EH (cell line): ENCODE measurements around the gene USP4.
A peak's percentile ranks its signal among the peaks of the same experiment; 100 is the strongest.
"Not testable (repeated sequence)": the region's sequence is repeated elsewhere in the genome, so short reads cannot be mapped to it uniquely, and the experiment has no call there.

Experiments used
- DNase-seq: peaks from one replicate; pipeline ENCODE4 v3.0.0-alpha.2; 2015; ENCODE audit warnings: low read depth

Gene USP4, protein sequence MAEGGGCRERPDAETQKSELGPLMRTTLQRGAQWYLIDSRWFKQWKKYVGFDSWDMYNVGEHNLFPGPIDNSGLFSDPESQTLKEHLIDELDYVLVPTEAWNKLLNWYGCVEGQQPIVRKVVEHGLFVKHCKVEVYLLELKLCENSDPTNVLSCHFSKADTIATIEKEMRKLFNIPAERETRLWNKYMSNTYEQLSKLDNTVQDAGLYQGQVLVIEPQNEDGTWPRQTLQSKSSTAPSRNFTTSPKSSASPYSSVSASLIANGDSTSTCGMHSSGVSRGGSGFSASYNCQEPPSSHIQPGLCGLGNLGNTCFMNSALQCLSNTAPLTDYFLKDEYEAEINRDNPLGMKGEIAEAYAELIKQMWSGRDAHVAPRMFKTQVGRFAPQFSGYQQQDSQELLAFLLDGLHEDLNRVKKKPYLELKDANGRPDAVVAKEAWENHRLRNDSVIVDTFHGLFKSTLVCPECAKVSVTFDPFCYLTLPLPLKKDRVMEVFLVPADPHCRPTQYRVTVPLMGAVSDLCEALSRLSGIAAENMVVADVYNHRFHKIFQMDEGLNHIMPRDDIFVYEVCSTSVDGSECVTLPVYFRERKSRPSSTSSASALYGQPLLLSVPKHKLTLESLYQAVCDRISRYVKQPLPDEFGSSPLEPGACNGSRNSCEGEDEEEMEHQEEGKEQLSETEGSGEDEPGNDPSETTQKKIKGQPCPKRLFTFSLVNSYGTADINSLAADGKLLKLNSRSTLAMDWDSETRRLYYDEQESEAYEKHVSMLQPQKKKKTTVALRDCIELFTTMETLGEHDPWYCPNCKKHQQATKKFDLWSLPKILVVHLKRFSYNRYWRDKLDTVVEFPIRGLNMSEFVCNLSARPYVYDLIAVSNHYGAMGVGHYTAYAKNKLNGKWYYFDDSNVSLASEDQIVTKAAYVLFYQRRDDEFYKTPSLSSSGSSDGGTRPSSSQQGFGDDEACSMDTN

DNA sequence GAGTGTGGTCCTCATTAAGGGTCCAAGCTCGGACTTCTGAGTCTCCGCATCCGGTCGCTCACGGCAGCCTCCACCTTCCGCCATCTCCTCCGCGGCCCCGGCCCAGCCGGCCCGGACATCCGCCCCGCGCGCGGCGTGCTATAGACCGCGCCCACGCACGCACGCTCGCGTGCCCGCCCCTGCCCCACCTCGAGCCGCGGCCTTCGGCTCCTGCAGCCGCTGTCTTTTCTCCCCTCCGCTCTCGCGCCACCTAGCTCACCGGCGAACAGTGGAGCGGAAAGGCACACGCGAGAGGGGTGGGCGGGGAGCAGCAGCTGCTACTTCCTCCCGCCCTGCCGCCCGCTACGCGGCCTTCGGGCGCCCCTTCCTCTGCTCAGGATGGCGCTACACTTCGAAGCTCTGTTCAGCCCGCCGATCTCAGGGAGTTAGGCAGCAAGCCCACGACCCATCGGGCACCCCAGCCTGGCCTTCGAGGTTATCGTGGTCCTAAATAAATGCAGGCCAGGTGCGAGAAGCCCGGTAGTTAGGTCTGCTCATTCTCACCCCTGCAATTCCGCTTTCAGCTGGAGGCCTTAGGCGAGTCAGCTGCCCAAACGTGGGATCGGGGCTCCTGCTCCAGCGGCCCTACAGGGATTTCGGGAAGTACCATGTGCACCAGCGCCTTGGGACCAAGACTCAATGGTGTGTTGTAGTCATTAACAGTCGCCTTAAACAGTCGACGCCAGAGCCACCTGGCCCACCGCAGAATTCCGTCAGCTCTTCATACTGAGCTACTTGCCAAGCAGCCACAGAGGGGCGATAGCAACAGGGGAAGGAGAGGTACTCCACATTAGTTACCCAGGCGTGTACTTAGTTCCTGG lies at the start of gene USP4:
TSS of gene USP4 (minus strand) at position 113 of the 860 bp plus-strand sequence. CDS start at position 84, 29 bp downstream.
- DNase-seq, result peak; percentile 90

DNA sequence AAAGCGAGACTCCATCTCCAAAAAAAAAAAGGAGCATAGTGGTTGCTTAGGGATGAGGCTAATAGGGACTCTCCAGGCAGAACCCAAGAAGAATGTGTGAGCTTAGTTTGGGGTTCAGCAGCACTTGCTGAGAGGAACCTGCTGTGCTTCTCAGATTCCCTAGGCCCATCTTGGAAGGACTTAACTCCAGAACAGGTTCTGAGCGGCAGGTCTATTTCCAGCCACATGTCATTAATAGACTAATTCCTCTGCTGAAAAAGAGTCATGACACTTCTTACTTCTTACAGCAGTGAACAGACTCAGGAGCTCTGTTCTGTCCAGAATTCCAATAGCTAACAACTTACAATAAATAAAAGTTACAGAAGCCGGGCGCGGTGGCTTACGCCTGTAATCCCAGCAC lies 49.4 kb upstream of the USP4 start:
- DNase-seq, result no peak

DNA sequence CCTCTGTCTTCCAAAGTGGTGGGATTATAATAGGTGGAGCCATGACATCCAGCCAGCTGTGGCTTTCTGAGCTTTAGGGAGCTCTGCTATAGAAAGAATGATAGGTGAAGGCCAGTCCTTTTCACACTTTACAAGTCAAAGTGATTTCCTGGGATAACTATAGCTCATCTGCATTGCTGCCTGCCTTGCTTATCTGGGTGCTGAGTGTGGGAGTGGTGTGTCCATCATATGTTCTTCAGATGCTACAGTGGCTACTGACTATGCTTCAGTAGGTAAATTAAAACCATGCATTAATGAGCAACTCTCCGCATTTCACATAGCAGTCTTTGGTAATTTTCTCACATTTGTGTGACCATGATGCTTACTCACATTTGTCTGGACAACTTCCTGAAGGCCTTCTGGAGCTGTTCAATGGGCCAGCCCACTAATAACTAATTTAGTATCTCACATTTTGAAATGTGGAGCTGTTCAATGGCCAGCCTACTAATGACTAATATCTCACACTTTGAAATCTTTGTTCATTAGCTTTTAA lies 48.5 kb upstream of the USP4 start:
- DNase-seq, result no peak

DNA sequence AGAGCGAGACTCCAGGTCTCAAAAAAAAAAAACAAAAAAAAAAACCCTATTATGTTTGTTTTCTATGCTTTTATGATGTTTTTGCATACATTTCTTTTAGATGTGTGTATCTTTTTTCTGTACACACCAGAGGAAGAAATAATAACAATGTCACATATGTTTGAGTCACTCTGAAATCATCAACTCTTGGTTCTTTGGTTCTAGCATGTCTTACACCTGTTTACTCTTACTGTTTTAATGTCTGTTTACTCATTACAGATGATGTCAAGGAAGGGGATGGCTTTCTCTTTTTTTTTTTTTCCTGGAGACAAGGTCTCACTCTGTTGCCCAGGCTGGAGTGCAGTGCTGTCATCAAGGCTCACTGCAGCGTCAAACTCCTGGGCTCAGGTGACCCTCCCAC lies 47.9 kb upstream of the USP4 start:
- peak; percentile 23 for DNase-seq

DNA sequence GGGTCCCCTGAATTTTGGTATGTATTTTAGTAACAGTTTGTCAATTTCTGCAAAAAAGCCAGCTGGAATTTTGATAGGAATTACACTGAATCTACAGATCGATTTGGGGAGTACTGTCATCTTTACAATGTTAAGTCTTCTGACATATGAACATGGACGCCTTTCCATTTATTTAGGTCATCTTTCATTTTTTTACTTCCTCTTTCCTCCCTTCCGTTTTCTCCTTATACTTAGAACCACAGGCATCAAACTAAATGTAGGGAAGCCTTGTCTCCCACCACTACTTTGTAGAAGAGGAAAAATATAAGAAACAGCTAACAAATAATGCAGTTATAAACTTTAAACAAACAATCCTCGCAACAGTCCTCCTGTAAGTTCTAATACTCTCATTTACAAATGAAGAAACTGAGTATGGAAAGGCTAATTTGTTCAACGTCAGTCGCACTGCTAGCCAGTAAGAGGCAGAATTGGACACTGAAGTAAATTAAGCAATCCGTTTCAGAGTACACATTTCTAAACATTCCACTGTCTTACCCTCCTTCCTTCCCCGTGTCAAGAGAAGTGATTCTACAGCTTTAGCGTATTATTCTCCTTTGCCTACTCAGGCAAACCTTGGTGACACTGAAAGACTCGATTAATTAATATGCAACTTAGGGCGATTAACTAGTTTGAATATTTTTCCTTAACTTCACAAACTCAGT lies 46.4 kb upstream of the USP4 start:
- DNase-seq, result no peak

DNA sequence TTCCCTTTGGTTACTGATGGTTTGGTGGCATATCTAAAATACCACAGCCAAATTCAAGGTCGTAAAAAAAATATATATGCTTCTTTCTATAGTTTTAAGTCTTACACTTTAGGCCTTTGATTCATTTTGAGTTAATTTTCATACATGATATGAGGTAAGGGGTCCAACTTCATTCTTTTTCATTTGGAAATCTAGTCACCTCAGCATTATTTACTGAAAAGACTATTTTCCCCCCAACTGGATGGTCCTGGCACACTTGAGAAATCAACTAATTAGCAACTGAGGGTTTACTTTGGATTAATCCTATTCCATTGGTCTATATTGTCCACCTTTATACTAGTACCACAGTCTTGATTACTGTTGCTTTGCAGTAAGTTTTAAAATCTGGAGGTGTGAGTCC lies 45.8 kb upstream of the USP4 start:
- no peak for DNase-seq

DNA sequence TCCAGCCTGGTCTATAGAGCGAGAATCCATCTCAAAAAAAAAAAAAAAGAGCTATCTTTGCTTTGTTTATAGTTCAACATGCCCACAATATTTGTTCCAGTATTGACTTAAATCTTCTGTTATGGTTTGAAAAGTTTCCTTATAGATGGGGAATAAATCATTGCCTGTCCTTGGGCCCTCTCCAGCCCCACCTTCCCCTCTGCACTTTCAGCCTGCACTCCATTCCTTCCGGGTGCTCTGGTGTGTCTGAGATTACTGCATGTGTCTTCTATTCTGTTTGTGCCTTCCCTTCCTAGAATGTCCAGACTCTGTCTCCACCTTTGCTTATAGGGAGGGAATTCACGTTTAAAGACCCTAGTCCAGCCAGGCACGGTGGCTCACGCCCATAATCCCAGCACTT lies 43.5 kb upstream of the USP4 start:
- no peak for DNase-seq

DNA sequence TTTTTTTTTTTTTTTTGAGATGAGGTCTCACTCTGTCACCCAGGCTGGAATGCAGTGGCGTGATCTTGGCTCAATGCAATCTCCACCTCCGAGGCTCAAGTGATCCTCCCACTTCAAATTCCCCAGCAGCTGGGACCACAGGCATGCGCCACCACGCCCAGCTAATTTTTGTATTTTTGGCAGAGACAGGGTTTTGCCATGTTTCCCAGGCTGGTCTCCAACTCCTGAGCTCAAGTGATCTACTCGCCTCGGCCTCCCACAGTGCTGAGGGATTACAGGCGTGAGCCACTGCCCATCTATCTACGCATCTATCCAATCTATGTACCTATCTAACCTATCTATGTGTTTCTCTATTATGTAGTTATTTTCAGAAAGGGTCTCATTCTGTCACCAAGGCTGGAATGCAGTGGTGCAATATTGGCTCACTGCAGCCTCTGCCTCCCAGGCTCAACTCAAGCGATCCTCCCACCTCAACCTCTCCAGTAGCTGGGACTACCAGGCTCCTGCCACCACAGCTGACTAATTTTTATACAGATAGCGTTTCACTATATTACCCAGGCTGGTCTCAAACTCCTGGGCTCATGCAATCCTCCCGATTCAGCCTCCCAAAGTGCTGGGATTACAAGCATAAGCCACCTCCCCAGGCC lies 38.5 kb upstream of the USP4 start:
- DNase-seq, result peak; percentile 97

DNA sequence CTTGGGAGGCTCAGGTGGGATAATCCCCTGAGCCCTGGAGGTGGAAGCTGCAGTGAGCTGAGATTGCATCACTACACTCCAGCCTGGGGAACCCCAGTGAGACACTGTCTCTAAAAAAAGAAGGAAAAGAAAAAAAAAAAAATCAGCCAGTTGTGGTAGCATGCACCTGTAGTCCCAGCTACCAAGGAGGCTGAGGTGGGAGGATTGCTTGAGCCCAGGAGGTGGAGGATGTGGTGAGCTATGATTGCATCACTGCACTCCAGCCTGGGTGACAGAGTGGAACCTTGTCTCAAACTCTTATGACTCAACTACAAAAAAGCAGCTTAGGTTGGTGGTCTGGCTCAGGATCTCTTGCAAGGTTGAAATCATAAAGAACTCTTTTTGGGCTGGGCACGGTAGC lies 37.6 kb upstream of the USP4 start:
- peak; percentile 70 for DNase-seq

DNA sequence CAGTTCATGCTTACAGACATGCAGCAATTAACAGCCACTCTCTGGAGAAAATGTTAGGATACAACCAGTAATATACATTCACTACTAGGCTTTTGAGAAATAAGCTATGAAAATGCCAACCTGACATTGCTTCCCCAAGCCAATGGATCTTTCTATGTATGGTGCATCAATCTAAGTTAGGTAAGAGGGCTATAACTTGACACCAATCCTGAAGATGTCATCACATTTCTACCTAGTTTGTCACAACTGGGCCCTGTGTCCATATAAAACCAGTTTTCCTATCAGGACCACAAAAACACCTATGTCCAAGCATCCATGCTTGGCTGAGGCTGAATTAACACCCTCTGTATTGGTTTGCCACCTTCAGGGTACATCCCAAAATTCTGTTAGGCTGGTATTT lies 32.1 kb upstream of the USP4 start:
- DNase-seq, result no peak

DNA sequence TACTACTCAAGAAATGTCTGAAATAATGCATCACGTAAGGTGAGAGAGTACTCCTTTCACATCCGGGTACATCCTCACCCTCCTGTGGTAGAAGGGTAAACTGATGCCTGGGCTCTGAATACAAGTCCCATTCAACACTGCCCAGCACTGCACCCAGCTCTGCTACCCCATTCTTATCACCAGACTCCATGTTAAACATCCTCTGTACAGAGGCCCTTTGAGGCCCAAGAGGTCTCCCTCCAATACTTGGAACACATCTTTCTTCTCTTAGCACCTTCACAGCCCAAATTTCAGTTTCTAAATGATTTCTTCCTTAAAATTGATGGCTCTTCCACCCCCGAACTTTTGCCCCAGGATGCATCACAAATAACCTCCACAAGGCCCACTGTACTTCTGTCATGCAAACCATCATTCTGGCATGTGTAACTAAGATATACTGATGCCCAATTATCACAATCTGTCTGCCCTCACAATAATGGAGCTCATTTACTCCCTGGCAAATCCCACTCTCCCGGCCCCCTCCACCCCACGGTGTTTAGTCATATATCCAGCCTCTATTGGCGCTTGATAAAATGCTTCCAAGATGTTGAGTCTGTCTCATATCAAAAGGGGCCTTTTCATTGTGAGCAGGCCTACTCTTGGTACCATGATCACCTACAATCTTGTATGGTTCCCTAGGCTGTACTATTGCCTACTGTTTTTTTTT lies 30.9 kb upstream of the USP4 start:
- DNase-seq, result no peak

DNA sequence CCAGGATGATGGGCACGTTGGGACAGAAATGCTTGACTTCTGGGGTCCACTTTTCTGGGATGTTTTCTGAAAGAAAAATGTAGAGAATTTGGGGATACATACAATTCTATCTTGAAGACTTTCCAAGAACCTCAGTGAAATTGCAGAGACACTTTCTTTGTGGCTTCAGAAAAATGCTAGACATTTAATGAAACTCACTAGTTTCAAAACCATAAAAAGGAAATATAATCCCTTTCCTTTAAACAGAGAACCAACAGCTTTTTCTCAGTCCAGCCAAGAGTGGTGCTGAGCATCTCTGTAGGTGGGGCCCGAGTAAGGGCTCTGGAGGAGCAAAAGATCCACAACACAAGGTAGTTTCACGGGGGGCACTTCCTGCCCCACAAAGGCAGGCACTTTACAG lies 22.7 kb upstream of the USP4 start:
- DNase-seq, result peak; percentile 79

DNA sequence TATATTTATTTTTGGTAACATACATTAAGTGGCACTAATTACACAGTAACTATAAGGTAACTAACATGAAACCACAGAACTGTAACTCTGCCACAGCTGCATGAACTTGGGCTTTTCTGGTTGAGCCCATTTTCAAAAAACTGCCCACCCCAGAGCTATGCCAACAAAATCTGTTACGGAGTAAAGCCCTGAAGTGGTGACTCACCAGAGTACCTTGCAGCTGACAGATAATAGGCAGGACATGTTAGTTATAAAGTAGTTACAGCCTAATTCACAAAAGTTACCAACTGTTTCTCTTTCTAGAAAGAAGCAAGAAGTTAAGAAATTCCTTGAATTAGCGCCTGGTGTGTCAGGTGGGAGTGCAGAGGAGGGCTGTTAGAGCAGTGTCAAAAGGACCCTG lies 19.8 kb upstream of the USP4 start:
- DNase-seq, result peak; percentile 62

DNA sequence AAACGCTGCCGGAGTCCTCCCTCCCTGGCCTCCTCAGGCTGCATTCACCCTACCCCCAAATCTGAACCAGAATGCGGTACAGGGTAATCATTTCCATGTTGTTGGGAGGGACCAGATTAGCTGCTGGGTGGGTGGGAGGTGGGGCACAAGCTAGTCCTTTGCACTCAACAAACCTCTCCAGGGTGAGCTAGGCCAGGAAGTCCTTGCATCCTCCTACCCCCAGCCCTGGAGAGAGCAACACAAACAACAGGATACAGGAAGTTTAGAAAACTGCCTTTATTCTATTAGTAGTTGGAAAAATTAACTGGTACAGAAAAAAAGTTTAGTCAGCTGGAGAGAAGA lies 19.0 kb upstream of the USP4 start:
- no peak for DNase-seq

DNA sequence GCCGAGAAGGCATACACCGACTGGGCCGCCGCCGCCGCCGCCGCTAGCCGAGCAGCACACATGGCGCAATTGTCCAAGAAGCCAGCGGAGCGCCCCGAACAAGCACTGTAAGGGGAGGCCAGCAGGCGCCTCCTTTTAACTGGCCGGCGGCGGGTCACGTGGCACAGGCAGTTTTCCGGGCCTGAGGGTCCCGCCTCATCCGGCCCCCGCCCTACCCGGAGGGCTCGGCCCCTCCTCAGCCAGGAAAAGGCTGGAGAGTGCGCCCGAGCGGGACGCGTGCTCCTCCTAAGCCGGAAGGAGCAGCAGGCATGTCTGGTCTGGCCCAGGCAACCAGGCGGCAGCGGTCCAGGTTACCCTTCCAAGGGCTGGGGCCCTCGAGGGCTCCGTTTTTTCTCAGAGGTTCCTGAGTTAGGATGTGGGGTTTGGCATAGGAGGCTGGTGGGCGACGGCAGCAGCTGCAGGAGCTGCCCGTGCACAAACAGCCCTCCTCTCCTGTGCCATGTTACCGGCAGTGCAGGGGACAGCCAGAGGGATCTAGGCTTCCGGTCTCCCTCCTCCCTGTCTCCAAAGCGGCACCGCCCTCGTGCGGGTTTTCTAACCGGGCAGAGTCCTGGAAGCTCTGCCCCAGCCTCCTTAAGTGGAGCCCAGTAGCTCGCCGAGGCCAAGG lies 18.5 kb upstream of the USP4 start, which contains the start of gene GPX1:
TSS of gene GPX1 (minus strand) at position 137 of the 667 bp plus-strand sequence. CDS start at position 62, 75 bp downstream.
- DNase-seq, result peak; percentile 97

DNA sequence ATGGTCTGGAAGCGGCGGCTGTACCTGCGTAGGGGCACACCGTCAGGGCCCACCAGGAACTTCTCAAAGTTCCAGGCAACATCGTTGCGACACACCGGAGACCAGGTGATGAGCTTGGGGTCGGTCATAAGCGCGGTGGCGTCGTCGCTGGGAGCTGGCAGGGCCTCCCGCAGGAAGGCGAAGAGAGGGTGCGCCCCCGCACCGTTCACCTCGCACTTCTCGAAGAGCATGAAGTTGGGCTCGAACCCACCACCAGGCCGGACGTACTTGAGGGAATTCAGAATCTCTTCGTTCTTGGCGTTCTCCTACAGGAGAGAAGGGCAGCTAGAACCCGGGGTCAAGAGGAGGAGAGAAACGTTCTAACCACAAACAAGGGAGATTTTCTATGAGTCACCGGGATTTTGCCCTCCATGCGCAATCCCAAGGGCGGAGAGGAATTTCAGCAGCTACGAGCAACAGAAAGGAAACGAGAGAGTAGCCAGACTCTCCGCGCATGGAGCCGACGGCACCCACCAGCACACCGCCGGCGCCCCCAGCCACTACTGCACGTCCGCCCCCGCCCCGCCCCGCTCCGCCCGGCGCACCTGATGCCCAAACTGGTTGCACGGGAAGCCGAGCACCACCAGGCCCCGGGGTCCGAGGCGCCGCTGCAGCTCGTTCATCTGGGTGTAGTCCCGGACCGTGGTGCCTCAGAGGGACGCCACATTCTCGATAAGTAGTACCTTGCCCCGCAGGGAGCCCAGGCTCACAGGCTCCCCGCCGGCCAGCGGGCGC lies 17.8 kb upstream of the USP4 start:
- peak; percentile 95 for DNase-seq

DNA sequence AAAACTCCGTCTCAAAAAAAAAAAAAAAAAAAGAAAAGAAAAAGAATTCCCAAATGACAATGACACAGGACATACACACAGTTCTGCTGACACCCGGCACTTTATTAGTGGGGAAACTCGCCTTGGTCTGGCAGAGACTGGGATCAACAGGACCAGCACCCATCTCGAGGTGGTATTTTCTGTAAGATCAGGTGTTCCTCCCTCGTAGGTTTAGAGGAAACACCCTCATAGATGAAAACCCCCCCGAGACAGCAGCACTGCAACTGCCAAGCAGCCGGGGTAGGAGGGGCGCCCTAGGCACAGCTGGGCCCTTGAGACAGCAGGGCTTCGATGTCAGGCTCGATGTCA lies 17.2 kb upstream of the USP4 start:
- not testable (repeated sequence) for DNase-seq

DNA sequence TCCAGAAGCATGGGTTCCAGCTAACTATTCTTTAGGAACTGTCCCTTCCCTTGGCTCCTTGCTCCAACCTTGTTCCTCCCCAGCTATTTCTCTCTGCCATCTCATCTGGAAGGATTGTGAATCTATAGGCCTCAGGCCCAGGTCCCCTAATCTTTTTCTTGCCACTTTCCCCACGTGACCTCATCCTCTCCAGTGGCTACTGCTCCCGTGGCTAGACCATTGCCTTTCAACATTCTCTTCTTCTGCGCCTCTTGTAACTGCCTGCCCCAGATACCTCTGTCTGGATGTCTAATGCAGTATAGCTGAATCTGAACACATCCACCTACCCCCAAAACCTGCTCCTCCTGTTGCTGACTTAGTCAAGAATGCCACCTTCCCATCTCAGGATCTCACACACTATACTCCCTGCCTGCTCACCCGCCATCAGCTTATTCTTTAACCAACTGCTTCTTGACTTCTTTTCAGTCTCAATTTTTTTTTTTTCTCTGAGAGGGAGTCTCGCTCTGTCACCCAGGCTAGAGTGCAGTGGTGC lies 13.1 kb upstream of the USP4 start:
- DNase-seq, result peak; percentile 21
